NCI-H524 (cell line): ENCODE data around the gene VAT1L.
"Not testable (repeated sequence)": the region's sequence is repeated elsewhere in the genome, so short reads cannot be mapped to it uniquely, and the experiment has no call there.

Source experiments
- DNase-seq, 2 experiments: peaks; one replicate each; lab custom pipeline; 2025; lab: John Stamatoyannopoulos, UW

The VAT1L gene

DNA sequence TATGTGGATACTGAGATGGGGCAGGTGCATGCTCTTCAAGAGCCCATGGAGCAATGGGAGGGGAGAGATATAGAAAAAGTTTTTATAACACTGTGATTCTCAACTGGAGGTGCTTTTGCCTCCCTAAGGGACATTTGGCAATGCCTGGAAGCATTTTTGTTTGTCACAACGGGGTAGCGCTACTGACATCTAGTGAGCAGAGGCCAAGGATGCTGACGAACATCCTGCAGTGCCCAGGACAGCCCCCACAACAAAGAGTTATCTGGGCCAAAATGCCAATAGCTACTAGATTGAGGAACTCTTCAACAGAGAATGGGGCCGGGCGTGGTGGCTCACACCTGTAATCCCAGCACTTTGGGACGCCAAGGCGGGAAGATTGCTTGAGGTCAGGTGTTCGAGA, 166.8 kb downstream of the VAT1L start:
- peak in 1 of 2 experiments; percentile 41 for DNase-seq

DNA sequence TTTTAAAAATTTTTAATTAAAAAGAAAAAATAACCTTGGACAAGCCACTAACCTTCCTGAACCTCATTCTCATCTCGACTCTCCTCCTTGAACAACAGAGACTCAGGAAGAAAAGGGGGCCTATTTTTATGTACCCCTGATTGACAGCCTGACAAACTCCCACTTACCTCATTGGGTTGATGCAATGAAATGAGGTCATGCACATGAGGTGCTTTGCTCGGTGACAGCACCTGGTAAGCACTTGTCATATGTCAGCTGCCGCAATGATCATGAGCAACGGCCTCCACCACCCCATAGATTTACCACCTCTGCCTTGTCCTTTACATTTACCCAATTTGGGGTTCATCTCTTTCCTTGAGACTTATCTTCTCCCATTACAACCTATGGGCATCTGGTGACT, 167.9 kb downstream of the VAT1L start:
- DNase-seq, result no peak

GRCh38 chr16:77960766-77961165, 172.4 kb downstream of the VAT1L start:
- no peak for DNase-seq

DNA sequence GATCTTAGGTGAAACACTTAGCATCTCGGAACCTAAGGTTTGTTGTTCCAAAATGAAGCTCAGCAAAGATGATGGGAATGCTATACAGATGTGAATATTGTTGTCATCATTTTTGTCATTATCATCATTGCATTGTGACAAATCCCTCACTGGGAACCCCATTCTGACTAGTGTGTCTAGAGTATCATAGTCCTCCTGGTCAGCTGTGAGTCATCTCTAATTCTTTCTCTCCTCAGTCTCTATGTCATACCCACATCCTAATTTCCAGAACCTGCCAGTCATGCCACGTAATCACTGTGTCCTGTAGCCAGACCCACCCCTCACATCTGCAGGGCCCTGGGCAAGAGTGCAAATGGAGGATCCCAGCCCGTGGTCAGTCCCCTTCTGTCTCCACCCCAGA, 173.4 kb downstream of the VAT1L start:
- DNase-seq, result no peak

- DNase-seq, result no peak
Measured at GRCh38 chr16:77962689-77963088, 174.3 kb downstream of the VAT1L start.

- no peak for DNase-seq
Measured at GRCh38 chr16:77963185-77964044, 175.1 kb downstream of the VAT1L start.

DNA sequence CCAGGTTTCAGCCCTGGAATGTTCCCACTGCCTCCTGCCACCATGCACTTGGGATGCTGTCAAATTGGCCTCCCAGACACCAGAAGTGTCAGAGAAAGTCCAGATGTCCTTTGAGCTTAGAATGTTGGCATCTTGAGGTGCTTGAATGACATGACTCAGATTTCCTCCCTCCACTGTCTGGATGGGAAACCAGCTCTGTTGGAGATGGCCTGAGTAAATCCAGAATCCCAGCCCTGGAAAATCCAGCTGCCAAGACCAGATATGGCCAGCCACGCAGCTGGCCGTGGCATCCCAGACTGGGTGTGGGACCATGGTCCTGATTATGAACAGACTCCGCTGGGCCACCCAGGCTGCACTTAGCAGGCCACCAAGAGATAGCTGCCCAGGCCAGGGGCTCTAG, 177.0 kb downstream of the VAT1L start:
- peak in 1 of 2 experiments; percentile 37 for DNase-seq

DNA sequence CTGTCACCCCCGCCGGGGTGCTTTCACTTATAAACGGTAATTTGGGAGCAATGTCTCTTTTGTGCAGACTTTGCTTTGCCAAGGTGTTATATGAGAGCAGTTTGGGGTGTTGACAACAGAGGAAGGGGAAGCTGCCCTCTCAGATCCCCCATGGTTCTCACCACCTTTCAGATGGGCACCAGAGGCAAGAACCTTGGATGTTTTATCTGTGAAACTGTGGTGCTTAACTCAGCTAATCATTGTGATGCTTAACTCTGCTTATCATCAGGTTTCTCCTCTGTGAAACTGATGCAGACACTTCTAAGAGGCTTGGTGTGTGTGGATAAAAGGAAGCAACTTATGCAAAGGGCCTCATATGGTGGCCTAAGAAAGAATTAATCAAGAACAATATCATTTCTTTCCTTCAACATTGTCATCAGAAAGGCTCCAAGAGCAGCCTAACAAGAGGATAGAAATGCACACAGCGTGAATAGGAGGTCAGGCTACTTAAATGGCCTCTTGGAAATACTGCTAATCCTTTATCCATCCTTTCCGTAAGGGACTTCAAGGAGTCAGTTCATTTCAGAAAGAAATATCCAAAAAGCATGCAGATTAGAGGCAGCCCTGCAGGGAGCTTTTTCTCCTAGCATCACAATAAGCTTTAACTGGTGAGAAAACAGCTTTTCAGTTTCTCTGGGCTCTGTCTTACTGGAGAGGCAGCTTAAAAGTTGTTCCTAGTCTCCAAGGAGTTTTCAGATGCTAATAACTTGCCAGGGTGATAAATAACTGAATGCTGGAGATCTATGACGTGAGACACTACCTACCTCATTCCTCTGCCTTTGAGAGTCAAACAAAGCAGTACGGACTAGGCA, 178.9 kb downstream of the VAT1L start:
- DNase-seq, result no peak

DNA sequence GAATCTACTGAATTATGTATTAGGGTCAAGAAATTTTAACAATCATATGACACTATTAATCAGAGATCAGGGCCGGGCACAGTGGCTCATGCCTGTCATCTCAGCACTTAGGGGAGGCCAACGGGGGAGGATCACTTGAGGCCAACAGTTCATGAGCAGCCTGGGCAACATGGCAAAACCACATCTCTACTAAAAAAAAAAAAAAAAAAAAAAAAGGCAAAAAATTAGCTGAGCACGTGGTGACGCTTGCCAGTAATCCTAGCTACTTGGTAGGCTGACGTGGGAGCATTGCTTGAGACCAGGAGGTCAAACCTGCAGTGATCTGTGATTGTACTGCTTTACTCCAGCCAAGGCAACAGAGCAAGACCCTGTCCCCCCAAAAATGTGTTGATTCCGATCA, 181.5 kb downstream of the VAT1L start:
- DNase-seq, result no peak

- no peak for DNase-seq
Measured at GRCh38 chr16:77970371-77970770, 182.0 kb downstream of the VAT1L start.

- DNase-seq, result peak; percentile 76 to 77
Measured at GRCh38 chr16:77971306-77972061, 183.1 kb downstream of the VAT1L start.

- no peak for DNase-seq
Measured at GRCh38 chr16:77972062-77972392, 183.7 kb downstream of the VAT1L start.

DNA sequence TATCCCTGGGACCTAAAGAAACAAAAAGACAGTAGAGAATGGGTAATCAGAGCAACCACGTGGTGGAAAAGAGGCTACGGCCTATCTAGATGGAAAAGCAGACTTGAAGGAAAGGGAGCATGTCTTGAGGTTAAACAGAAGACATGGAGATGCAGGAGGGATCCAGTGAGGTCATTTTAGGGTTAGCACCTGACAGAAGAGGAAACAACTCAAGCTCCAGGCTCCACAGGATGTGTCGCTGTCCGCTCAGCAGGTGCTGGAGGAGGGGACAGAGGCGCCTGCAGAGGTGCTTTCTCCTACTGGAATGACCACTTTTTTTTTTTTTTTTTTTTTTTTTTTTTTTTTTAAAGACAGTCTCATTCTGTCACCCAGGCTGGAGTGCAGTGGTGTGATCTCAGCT, 186.5 kb downstream of the VAT1L start:
- no peak for DNase-seq

GRCh38 chr16:77975942-77976341, 187.6 kb downstream of the VAT1L start:
- DNase-seq, result no peak

DNA sequence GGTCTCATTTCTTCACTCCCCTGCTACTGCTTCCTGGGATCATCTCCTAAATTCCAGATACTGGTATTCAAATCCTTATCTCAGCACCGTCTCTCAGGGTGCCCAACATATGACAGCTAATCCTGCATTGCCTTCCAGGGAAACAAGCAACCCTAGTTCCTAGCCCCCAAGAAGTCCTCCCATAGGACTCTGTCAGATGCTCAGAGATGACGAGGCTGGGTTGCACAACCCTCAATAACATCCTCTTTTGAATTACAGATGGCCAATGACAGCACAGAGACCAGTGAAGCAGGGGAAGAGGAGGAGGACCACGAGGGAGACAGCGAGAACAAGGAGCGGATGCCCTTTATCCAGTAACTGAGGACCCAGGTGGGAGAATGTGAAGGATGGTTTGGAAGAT, 189.0 kb downstream of the VAT1L start:
- DNase-seq, result no peak

GRCh38 chr16:77985111-77985510, 196.7 kb downstream of the VAT1L start:
- DNase-seq, result no peak

DNA sequence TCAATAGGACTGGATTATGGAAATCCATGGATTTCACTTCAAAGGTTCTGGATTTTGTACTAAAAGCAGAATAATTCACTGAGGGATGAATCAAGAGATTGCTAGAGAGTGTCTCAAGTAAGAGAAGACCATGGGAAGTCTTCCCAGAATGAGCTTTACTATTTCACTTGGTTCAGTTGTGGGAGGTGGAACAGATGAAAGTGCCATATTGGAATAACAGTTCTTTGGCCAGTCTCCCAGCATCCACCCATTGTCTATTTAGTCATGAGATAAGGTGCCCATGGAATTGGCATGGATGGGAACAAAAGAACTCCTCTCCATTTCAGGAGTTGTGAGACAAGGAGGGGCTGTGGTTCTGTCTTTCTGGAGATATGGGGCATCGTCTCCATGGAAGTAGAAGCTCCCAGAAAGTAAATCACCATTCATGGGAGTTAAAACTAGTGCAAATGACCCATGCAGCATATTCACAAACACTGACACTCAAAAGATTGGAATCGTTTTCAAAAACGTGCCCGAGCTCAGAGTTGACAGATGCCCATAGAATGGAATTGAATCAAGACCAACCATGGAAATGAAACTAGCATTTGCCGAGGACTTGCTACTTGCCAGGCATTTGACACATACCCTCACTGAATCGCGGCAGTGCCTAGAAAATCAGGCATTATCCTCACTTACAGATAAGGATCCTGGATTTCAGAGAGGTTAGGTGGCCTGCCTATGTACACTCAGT, 197.8 kb downstream of the VAT1L start:
- DNase-seq, result no peak

DNA sequence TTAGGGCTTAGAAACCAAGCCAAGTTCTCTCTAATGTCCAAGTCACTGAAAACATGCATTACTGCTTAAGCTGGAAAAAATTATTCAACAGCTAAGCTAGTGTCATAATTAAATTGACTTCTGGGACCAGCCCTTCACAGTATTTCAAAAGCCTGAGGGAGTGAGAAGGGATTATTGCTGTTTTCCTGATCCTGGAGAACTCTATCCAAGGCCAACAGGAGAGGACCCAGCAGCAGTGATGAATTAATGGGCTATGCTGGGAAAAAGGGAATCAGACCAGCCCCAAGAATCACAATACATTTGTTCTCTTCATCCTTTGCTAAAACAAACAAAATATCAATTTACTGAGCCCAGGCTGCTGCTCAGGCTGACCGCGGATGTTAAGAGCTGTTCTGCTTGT, 199.4 kb downstream of the VAT1L start:
- DNase-seq, result no peak

GRCh38 chr16:77989846-77990245, 201.5 kb downstream of the VAT1L start:
- no peak for DNase-seq

DNA sequence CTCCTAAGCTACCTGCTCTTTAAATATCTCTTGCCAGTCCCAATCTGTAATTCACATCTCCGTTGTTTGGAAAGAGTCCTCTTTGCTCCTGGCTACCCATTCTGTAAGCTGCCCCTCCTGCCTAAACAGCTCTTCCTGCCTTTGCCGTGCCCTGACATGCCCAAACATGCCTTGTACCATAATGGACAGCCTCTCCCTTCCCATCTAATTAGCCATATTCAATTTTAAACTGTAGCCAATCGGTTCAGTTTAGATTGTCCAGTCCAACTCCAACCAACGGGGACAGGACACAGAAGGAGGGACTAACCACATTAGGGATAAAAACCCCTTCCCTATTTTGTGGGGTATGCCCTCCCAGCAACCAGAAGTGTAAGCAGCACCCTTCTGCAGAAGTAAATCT, 203.3 kb downstream of the VAT1L start:
- no peak for DNase-seq

- DNase-seq, result not testable (repeated sequence)
Measured at GRCh38 chr16:77992381-77992780, 204.0 kb downstream of the VAT1L start.
